IMR-90 (cell line): ENCODE results near the gene NEUROG1. TPM values are rescaled to one million over a fixed set of nuclear protein-coding genes. Genes with fewer than 3 reads are reported as not detected.

Source experiments
- ATAC-seq: fragments of 200-7000 bp; cut with Tn5 transposase; 2 replicates; pipeline ENCODE4 v1.9.1; 2020; ENCODE audit warnings: low read depth, mild to moderate bottlenecking, moderate library complexity
- BruUV-seq: library from RNA; stranded (reverse); fragments of 400-500 nt; replicated peaks from 2 replicates; lab custom pipeline; 2021; lab: Mats Ljungman, UMichigan
- CTCF ChIA-PET: fragments of 300-600 bp; formaldehyde crosslinking; extraction: SDS; loops from one replicate; lab custom pipeline; 2021; ENCODE audit warnings: antibody characterized with exemption; lab: Yijun Ruan, JAX
- POLR2A ChIA-PET: fragments of 300-600 bp; sonication (Branson Sonifier 250); formaldehyde crosslinking; loops from one replicate; lab custom pipeline; 2022; ENCODE audit warnings: antibody characterized with exemption; ENCODE audit not compliant: unreplicated experiment; lab: Charles Lee
- DNase-seq: peaks from one replicate; pipeline ENCODE4 v3.0.0; 2013
- H2AFZ ChIP-seq: replicated peaks from 2 replicates; pipeline ENCODE3; 2013; ENCODE audit warnings: low read length, mild to moderate bottlenecking; ENCODE audit not compliant: poor library complexity
- H2AK5ac ChIP-seq: 2 replicates; pipeline ENCODE4 v1.6.1; 2013; ENCODE audit warnings: low read depth, low read length, inconsistent platforms
- H2AK9ac ChIP-seq: replicated peaks from 2 replicates; pipeline ENCODE3; 2013; ENCODE audit warnings: mild to moderate bottlenecking, low read depth, low read length, moderate library complexity; ENCODE audit not compliant: poor library complexity
- H2BK120ac ChIP-seq: 2 replicates; pipeline ENCODE4 v1.6.1; 2013; ENCODE audit warnings: low read depth, low read length, inconsistent platforms
- H2BK15ac ChIP-seq: 3 replicates; pipeline ENCODE4 v1.6.1; 2013; ENCODE audit warnings: low read depth, low read length, inconsistent platforms
- H2BK20ac ChIP-seq: 2 replicates; pipeline ENCODE4 v1.6.1; 2013; ENCODE audit warnings: low read depth, mild to moderate bottlenecking, inconsistent platforms, low read length, moderate library complexity
- H2BK5ac ChIP-seq: 2 replicates; pipeline ENCODE4 v1.6.1; 2013; ENCODE audit warnings: mild to moderate bottlenecking, low read depth, low read length, inconsistent platforms; ENCODE audit not compliant: poor library complexity, severe bottlenecking
- H3K14ac ChIP-seq: replicated peaks from 2 replicates; pipeline ENCODE4 v1.6.1; 2013; ENCODE audit warnings: low read depth, low read length, inconsistent platforms
- H3K18ac ChIP-seq: 2 replicates; pipeline ENCODE4 v1.6.1; 2013; ENCODE audit warnings: low read depth, low read length, control low read depth
- H3K23ac ChIP-seq: 2 replicates; pipeline ENCODE4 v1.6.1; 2013; ENCODE audit warnings: low read depth, low read length, inconsistent platforms
- H3K27ac ChIP-seq: 2 replicates; pipeline ENCODE4 v1.5.1; 2013; ENCODE audit warnings: mild to moderate bottlenecking, control low read depth, low read length; ENCODE audit not compliant: insufficient read depth
- H3K27me3 ChIP-seq: 2 replicates; pipeline ENCODE4 v1.6.1; 2013; ENCODE audit warnings: low read length; ENCODE audit not compliant: control insufficient read depth, insufficient read depth
- H3K36me3 ChIP-seq: 2 replicates; pipeline ENCODE4 v1.6.1; 2013; ENCODE audit warnings: low read length, mixed read lengths; ENCODE audit not compliant: control insufficient read depth, insufficient read depth
- H3K4ac ChIP-seq: 2 replicates; pipeline ENCODE4 v1.6.1; 2013; ENCODE audit warnings: low read depth, low read length, inconsistent platforms
- H3K4me1 ChIP-seq: 2 replicates; pipeline ENCODE4 v1.6.1; 2013; ENCODE audit warnings: low read length, mixed read lengths; ENCODE audit not compliant: control insufficient read depth, insufficient read depth
- H3K4me2 ChIP-seq: 2 replicates; pipeline ENCODE4 v1.6.1; 2013; ENCODE audit warnings: low read depth, mild to moderate bottlenecking, control low read depth, low read length, moderate library complexity
- H3K4me3 ChIP-seq: 2 replicates; pipeline ENCODE4 v1.5.1; 2013; ENCODE audit warnings: low read depth, mild to moderate bottlenecking, control low read depth, low read length, moderate library complexity; ENCODE audit not compliant: insufficient read depth
- H3K56ac ChIP-seq: 2 replicates; pipeline ENCODE4 v1.6.1; 2013; ENCODE audit warnings: low read length, inconsistent platforms; ENCODE audit not compliant: insufficient read depth; ENCODE audit errors: extremely low read depth
- H3K79me1 ChIP-seq, 2 experiments: 2 replicates each; pipeline ENCODE4 v1.6.1; 2013; ENCODE audit warnings: low read length in 2 of 2, inconsistent platforms in 1 of 2, low read depth in 1 of 2
- H3K9ac ChIP-seq: 2 replicates; pipeline ENCODE4 v1.6.1; 2013; ENCODE audit warnings: low read depth, low read length, control low read depth
- H3K9me1 ChIP-seq: 2 replicates; pipeline ENCODE4 v1.6.1; 2013; ENCODE audit warnings: low read length, inconsistent platforms; ENCODE audit not compliant: insufficient read depth
- H3K9me3 ChIP-seq: 2 replicates; pipeline ENCODE4 v1.6.1; 2013; ENCODE audit warnings: low read length; ENCODE audit not compliant: control insufficient read depth, insufficient read depth
- H4K20me1 ChIP-seq: 2 replicates; pipeline ENCODE4 v1.6.1; 2013; ENCODE audit warnings: low read length, inconsistent platforms; ENCODE audit not compliant: insufficient read depth
- H4K5ac ChIP-seq: 2 replicates; pipeline ENCODE4 v1.6.1; 2013; ENCODE audit warnings: mild to moderate bottlenecking, low read depth, low read length, control low read depth
- H4K8ac ChIP-seq, 2 experiments: 2 replicates each; pipeline ENCODE4 v1.6.1; 2013; ENCODE audit warnings: low read depth in 2 of 2, low read length in 2 of 2, control low read depth in 1 of 2, inconsistent platforms in 1 of 2
- H4K91ac ChIP-seq: 2 replicates; pipeline ENCODE4 v1.6.1; 2013; ENCODE audit warnings: low read depth, low read length, inconsistent platforms; ENCODE audit not compliant: insufficient read depth
- BHLHE40 ChIP-seq: fragments of 150-350 bp; IDR thresholded peaks from 2 replicates; pipeline ENCODE4 v1.6.1; 2016; ENCODE audit warnings: mild to moderate bottlenecking, low read depth, low read length
- CEBPB ChIP-seq: IDR thresholded peaks from 2 replicates; pipeline ENCODE4 v1.6.1; 2012; ENCODE audit warnings: low read depth, low read length, improper control_type of control experiment
- MAFK ChIP-seq: IDR thresholded peaks from 2 replicates; pipeline ENCODE4 v1.6.1; 2012; ENCODE audit warnings: low read depth, low read length, improper control_type of control experiment
- NFE2L2 ChIP-seq: fragments of 150-350 bp; IDR thresholded peaks from 2 replicates; pipeline ENCODE4 v1.6.1; 2016; ENCODE audit warnings: low read depth, mild to moderate bottlenecking, low read length
- RCOR1 ChIP-seq: IDR thresholded peaks from 2 replicates; pipeline ENCODE4 v1.6.1; 2012; ENCODE audit warnings: mild to moderate bottlenecking, low read length, improper control_type of control experiment; ENCODE audit not compliant: insufficient replicate concordance
- RFX5 ChIP-seq: IDR thresholded peaks from 2 replicates; pipeline ENCODE4 v1.8.0; 2012; ENCODE audit warnings: low read depth, mild to moderate bottlenecking, low read length, moderate library complexity
- WGBS, 2 experiments: methylation state at CpG; one replicate each; pipeline versions ENCODE4 v1.1.5 to v1.1.7; 2013; ENCODE audit warnings: missing lambda C conversion rate in 2 of 2; ENCODE audit not compliant: insufficient read length in 1 of 2; ENCODE audit errors: extremely low coverage in 2 of 2; 5-methylcytosine and 5-hydroxymethylcytosine counted together
- dilution Hi-C: fragments of 300-500 bp; cut with HindIII; formaldehyde crosslinking; loops from one replicate; pipeline ENCODE4 v1.14.3; 2018; ENCODE audit warnings: low sequenced_read_pairs; ENCODE audit not compliant: unreplicated experiment
- in situ Hi-C: fragments of 300-500 bp; cut with MboI; formaldehyde crosslinking; loops from 3 replicates; pipeline ENCODE4 v1.14.3; 2019; ENCODE audit warnings: low sequenced_read_pairs, inconsistent platforms, mixed read lengths
- intact Hi-C: fragments of 100-400 bp; cut with micrococcal nuclease; formaldehyde crosslinking; loops from 2 replicates; pipeline ENCODE4 v1.10.0; 2022
- polyA plus RNA-seq, 3 experiments: library from polyadenylated mRNA; depleted of rRNA; stranded (reverse); fragments of >200 nt; gene quantifications; 2 replicates each; pipeline ENCODE4 v1.2.3, GENCODE V29; 2012; ENCODE audit warnings: low replicate concordance in 1 of 3
- total RNA-seq: library from RNA; depleted of rRNA; stranded (reverse); fragments of >200 nt; gene quantifications from 2 replicates; pipeline ENCODE4 v1.2.3, GENCODE V29; 2012

NEUROG1 gene
- total and polyA plus RNA-seq, 2 of the 4 experiments (the other 2 are of a cell fraction): not detected

GRCh38 chr5:135490245-135491037 lies 45.3 kb downstream of the NEUROG1 start:
- ChIA-PET POLR2A (interaction anchor here (0.6 kb wide), 1 partner anchor 15 kb away, joined by 28 read pairs; no protein-coding TSS in a partner anchor), CTCF (no interaction called here)
- Histone ChIP-seq H4K20me1 (no peaks in the 10 kb centered on the region), H2AK9ac (no peak overlapping the region), H3K4me1 (peaks cover 15% of the 10 kb centered on the region), H3K27ac (no peak overlapping the region), H3K56ac (no peak overlapping the region), H3K4me3 (no peak overlapping the region), H2BK20ac (no peak overlapping the region), H3K23ac (no peak overlapping the region), H4K5ac (no peak overlapping the region), H3K18ac (no peak overlapping the region), H3K27me3 (peaks cover 50% of the 10 kb centered on the region), H3K36me3 (no peaks in the 10 kb centered on the region), H4K91ac (no peak overlapping the region), H2BK5ac (no peak overlapping the region), H3K79me1 (no peaks in the 10 kb centered on the region), H2AFZ (no peak overlapping the region), H2AK5ac (no peak overlapping the region), H3K9ac (no peak overlapping the region), H2BK15ac (no peak overlapping the region), H4K8ac (no peak overlapping the region), H3K4ac (no peak overlapping the region), H3K9me3 (no peaks in the 10 kb centered on the region), H2BK120ac (no peak overlapping the region), H3K9me1 (no peaks in the 10 kb centered on the region), H3K14ac (no peak overlapping the region), H3K4me2 (no peak overlapping the region)
- no TSS peak for BruUV-seq
- WGBS, 2 experiments: 34% methylated on average over 20 of the region's 49 CpGs; no CpG with 5 or more reads in 1 of the 2 experiments
- in situ Hi-C loops (no loop called here), intact Hi-C loops (no loop called here), dilution Hi-C loops (no loop called here)
- DNase-seq: no peak
- no peak for TF ChIP-seq BHLHE40
- TF ChIP-seq NFE2L2: no peak
- no peak for TF ChIP-seq RFX5
- TF ChIP-seq RCOR1: no peak
- TF ChIP-seq CEBPB: no peak
- no peak for TF ChIP-seq MAFK
- no peak for ATAC-seq
